Stimulated activated CD8-positive, alpha-beta memory T cell treated with anti-CD3 and anti-CD28 coated beads, Interleukin-4, amount 100 ng/mL, for 24 hours (primary cell): ENCODE results near the gene ZDHHC6.
"Not testable (repeated sequence)": the region's sequence is repeated elsewhere in the genome, so short reads cannot be mapped to it uniquely, and the experiment has no call there.

Experiments used
- DNase-seq: peaks from one replicate; pipeline ENCODE4 v3.0.0-alpha.2; 2020; ENCODE audit warnings: low read depth

The ZDHHC6 gene, protein sequence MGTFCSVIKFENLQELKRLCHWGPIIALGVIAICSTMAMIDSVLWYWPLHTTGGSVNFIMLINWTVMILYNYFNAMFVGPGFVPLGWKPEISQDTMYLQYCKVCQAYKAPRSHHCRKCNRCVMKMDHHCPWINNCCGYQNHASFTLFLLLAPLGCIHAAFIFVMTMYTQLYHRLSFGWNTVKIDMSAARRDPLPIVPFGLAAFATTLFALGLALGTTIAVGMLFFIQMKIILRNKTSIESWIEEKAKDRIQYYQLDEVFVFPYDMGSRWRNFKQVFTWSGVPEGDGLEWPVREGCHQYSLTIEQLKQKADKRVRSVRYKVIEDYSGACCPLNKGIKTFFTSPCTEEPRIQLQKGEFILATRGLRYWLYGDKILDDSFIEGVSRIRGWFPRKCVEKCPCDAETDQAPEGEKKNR

DNA sequence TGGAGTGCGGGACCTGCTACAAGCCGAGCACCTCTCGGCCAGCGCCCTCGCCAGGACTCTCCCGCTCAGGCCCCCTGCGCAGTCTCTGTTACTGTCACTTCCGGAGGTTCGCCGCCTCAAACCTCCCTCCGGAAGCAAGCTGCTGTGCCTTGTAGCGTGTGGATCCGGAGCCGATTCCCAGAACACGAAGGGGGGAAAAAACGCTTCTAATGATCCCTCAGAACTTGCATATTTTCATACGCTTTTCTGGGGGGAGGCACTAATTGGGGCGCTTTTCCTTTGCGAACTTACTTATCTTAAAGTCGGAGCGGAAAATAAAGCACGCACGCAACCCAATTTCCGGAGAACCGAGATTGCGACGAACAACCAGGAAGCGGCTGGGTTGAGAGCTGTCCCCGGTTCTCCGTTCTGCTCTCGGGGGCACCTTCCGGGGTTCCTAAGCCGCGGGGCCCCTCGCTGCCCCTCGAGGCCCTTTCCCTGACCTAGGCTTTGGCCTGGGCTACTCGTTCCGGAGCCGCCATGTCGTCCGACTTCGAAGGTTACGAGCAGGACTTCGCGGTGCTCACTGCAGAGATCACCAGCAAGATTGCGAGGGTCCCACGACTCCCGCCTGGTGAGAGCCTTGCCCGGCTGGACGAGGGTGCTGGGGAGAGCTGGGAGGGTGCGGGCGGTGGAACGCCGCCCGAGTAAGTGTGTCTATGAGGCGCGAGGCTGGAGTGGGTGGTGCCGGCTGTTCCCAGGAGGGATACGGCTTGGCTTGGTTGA lies at the start of gene ZDHHC6, which contains the start of gene VTI1A:
TSS of gene ZDHHC6 (minus strand) at position 60 of the 765 bp plus-strand sequence. CDS start 1,478 bp downstream, outside the sequence.
TSS of gene VTI1A (plus strand) at position 361 of the 765 bp plus-strand sequence. CDS start at position 520, 159 bp downstream.
- peak; percentile 78 for DNase-seq

DNA sequence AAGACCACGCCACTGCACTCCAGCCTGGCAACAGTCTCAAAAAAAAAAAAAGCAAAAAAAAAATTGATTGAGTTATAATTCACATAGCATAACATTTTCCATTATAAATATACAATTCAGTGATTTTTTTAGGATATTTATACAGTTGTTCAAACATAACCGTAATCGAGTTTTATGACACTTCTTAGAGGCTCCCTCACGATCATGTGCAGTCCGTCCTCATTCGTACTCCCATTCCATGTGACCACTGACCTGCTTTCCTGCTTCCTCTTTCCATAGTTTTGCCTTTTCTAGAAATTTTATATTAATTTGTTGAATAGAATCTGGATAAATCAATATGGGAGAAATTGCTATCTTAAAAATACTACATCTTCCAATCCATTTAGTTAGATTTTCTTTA lies 46.0 kb upstream of the ZDHHC6 start:
- DNase-seq, result no peak

DNA sequence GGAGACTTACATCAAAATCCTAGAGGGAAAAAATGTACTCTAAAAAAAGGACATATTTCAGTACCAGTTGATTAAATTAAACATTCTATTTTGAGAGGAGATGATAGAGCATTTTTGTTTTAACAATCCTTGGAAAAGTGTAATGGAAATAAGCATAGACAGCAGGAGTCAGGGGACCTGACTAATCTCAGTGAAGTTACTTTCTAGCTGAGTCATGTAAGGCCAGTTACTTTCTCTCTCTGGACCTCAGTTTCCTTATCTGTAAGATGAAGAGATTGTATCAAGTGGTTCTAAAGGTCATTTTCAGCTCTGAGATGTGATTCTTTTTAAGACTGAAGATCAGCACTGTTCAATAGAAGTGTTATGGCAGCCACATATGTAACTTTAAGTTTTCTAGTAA lies 44.4 kb upstream of the ZDHHC6 start:
- no peak for DNase-seq

DNA sequence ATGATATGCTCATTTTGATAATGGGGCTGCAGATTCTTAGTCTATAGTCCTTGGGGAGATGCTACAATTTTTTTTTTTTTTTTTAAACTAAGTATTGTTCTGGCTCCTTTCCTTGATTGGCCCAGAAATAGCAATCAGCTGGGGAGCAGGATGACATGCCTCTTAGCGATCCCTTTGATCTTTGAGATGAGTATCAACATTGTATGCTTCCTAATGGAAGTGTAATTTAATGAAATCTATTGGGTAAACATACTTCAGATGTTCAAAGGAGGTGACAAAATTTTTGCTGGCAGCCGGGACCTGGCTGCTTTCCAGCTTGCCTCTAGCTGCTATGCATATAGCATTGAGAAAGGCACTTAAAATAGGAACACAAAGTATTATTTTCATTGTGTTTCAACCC lies 43.8 kb upstream of the ZDHHC6 start:
- DNase-seq, result no peak

DNA sequence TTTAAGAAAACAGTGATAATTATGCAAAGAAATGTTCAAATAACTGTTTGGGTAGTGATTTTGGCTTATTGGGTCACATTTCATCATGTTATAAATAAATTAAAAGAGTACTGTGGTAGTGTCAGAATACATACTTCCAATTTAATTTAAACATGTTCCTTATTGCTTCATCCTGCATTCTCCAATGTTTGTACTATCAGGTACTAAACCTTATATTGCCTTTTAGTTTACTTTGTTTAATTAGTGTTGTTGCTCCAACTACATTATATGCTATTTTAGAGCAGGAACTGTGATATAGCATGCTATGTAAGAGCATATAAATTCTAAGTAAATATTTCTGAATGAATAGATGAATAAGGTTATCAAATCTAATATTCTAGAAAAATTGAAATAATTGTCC lies 41.2 kb upstream of the ZDHHC6 start:
- no peak for DNase-seq

DNA sequence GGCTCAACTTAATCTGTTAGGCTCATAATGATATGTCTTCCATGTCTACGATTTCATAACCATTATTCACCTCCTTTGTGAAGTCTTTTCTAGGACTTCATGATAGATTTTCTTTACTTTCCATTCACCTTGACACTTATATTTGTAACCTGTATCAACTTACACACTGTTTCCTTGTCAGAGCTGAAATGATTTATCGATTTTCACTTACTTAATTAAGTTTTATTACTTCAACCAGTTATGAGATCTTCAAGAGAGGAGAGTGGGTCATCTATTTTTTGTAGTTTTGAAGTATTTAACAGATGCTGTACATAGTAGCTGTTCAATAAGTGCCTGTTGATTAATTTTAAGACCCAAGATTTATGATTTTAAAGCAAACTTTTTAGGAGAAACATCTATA lies 37.7 kb upstream of the ZDHHC6 start:
- no peak for DNase-seq

DNA sequence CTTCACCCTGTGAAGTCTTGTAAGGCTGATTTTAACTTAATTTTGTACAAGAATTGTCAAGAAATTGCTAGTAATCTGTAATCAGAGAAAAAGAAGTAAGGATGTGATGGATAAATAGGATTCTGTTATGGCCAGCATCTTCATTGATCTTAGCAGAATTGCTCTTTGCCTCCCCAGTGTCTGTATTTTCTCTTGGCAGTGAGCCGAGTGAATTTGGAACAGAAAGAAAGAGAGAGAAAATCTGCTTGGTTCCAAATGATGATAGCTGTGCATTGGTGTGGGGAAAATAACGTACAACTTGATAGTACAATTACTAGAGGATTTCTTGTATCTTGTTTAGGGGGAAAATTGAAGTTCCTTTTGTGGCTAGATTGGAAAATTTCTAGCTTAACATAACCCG lies 34.9 kb upstream of the ZDHHC6 start:
- no peak for DNase-seq

DNA sequence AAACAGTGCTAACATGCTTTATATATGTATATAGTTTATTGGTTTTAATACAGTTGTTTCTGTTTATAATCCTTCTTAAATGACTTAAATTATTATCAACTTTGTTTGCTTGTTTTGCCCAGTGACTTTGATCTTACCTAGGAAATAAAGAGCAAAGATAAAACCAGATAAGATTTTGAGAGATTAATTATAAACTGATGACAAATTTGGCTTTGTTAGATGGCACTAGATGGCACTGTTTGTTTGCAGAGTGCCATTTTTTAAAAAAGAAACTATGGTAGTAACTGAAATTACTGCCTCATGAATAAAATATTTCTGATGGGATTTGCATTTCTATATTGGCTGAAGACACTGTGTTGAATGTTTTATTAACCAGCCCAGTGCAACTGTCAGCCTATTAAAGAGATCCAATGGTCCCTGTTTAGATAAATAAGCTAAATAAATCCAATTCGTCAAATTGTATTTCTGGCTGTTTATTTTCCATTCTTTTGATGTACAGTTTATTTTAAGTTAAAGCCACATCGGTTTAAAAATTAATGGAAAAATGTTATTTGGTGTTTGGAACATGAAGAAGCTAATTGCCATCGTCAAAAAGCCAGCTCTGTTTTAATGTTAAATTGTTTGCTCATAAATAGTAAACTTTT lies 29.0 kb upstream of the ZDHHC6 start:
- no peak for DNase-seq

DNA sequence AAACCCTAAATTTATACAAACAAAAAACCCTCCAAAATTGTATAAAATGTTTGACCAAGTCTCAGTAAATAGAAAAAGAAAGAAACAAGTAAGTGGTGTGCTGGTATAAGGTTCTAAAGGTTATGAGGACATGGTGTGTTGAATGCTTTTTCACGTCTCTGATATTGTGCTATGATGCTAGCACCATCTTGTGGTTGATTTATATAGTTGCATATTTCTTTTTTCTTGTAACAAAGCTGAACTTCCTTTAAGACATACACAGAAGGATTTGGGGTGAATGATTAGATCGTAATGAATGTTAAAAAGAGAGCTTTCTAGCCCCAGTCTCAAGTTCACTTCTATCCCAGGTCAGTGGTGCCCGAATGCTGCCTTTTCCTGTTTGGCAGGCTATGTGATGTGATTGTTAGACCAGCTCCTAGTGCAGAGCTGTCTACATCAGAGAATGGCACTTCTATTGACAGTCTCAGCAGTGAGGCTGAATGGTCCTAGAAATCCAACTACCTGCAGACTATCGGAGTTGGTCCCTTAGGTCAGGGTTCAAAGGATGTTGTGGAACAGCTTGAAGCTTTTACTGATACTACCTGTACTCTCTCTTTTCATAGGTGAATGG lies 25.3 kb upstream of the ZDHHC6 start:
- no peak for DNase-seq

DNA sequence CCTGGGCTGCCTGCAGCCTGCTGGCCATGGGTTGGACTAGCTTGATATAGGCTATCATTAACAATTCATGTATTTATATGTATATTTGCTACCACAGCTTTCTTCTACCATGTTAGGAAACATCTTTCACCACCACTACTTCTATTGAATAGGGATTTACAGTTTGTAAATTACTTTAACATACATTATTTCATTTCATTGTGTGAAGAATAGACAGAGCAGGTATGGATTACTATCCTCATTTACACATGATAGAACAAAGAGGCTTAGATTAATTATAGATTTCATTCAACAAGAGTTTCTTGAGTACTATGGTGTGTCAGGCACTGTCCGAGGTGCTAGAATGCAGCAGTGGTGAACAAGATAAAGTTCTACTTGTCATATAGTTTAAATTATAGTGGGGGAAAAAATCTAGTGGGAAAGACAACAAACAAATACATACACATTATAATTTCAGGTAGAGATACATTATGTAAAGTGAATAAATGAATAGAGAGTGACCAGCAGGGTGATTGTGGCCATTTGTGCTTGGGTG lies 20.9 kb upstream of the ZDHHC6 start:
- no peak for DNase-seq

DNA sequence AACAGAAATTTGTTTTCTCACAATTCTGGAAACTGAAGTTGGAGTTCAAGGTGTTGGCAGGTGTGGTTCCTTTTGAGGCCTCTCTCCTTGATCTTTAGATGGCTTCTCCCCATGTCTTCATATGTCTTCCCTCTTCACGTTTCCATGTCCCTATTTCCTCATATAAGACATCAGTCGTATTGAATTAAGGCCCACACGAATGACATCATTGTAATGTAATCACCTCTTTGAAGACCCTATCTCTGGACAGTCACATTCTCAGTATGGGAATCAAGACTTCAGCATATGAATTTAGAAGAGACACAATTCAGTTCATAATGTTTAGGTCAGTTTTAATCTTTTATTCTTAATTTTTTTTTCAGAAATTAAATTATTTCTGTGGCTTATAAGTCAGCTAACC lies 20.1 kb upstream of the ZDHHC6 start:
- no peak for DNase-seq

DNA sequence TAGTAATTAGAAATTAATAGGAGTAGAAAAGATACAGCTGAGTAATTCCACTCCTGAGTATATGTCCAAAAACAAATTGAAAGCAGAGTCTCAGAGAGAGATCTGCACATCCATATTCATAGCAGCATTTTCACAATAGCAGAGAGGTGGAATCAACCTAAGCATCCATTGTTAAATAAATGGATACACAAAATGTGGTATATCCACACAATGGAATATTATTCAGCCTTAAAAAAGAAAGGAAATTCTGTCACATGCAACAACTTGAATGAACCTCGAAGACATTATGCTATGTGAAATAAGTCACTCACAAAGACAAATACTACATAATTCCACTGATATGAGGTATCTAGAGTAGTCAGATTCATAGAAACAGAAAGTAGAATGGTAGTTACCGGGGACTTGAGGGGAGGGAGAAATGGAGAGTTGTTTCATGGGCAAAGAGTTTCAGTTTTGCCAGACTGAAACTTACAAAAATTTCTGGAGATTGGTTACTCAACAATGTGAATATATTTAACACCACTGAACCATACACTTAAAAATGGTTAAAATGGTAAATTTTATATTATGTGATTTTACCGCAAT lies 18.7 kb upstream of the ZDHHC6 start:
- DNase-seq, result no peak

DNA sequence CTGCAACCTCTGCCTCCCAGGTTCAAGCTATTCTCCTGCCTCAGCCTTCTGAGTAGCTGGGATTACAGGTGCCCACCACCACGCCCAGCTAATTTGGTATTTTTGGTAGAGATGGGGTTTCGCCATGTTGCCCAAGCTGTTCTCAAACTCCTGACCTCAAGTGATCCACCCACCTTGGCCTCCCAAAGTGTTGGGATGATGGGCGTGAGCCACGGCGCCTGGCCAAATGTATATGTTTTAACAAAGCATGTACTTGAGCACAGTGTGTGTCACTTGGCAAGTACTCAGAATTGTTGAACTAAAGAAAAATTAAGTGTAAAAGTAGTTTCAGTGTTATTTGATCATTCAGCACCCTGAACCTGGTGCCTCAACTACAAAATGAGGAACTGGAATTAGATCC lies 17.4 kb upstream of the ZDHHC6 start:
- not testable (repeated sequence) for DNase-seq

DNA sequence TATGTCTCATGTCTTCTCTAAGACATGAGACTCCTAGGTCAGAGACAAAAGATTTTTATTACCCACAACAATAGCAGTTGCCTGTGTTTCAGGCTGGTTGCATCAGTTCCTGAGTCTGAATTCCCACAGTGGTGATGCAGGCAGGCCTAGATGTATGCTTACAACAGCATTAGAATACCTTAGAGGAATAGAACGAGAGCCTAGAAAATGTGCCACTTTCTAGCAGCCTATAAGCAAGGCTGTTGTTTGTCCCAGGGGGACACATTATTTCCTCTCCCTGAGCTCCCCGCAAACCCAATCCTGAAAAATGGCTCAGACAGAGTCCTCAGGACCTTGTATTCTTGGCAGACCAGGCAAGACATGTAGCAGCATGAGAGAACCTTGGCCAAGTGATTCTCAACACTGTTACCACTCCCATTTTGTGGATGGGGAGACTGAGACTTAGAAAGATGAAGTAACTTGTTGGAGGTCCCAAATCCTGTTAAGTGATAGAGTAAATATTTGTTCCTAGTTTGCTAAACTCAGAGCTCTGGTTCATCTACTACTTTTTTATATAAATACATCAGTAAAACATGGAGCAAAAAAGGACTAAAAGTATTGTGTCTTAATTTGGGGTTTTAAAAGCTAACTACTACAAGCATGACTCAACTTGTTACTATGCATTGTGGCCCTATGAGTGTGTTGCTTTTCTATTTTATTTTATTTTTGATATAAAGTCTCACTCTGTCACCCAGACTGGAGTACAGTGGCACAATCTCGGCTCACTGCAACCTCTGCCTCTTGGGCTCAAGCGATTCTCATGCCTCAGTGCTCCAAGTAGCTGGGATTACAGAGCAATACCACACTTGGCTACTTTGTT lies 14.5 kb upstream of the ZDHHC6 start:
- no peak for DNase-seq

DNA sequence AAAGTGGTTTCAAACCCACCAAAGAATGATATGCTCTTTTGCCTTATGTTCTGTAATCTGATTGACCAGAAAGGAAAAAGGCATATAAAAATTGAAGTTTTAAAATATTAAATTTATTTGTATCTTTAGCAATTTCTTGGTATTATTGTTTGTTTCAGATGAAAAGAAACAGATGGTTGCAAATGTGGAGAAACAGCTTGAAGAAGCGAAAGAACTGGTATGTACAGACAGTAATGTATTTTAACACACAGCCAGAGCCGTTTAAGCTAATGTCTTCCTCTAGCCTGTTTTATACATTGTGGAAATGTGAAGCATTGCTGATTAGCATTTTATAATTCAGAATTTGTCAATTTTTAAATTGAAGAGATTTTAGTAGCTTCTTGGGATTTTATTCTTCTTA lies 13.7 kb upstream of the ZDHHC6 start:
- no peak for DNase-seq

DNA sequence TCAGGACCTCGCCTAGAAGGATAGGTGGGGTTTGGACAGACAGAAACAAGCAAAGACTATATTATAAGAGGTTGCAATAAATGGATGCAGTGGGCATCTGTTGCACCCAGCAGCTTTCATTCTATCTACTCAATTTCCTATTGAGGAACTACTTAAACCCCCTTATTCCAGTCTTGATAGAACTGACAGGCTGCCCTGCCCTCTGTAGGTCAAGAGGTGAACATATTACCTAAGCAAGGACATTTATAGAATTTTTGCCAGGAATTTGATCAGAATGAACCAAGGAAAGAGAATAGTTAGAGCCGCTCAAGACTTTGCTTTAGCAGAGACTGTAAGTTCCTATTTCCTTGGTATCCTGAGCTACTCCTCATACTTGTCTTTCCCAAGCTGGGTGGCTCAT lies 9.8 kb upstream of the ZDHHC6 start:
- DNase-seq, result no peak

DNA sequence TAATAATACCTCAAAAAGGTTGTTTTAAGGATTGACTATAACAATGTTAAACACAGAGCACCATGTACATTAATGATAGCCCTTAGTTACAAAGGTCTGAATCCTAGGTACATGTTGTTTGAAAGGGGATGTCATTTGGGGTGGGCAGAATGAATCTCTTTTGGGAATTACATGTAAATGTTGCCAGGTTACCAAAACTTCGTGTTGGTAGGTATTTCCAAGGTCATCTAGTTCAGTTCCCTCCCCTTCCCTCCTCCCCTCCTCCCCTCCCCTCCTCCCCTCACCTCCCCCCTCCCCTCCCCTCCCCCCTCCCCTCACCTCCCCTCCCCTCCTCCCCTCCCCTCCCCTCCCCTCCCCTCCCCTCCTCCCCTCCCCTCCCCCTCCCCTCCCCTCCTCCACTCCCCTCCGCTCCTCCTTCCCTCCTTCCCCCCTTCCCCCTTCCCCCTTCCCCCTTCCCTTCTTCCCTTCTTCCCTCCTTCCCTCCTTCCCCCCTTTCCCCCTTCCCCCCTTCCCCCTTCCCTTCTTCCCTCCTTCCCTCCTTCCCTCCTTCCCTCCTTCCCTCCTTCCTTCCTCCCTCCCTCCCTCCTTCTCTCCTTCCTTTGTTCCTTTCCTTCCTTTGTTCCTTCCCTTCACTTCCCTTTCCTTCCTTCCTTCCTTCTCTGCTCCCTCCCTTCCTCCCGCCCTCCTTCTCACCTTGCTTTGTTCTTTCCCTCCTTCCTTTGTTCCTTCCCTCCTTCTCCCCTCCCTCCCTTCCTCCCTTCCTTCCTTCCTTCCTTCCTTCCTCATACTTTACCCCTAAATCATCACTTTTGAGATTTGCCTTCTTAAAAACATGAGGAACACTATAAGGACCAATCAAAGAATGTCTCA lies 8.4 kb upstream of the ZDHHC6 start:
- no peak for DNase-seq

DNA sequence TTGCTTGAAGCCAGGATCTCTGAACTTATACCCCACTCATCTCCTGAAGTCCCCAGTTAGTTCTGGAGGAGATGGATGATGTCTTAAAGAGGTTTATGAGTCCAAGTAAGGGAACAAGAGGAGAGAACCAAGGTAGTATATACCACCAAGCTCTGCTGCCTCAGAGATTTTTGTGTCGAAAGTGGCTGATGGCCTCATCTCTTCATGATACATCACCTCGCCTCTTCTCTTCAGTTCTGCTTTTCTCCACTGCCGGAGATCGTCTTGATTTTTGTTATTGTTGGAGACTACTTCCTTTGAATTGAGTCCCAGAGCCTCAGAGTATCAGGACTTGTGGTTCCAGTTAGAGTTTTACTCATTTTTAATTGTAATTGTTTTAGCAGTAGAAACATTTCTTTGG lies 2.2 kb upstream of the ZDHHC6 start:
- no peak for DNase-seq

DNA sequence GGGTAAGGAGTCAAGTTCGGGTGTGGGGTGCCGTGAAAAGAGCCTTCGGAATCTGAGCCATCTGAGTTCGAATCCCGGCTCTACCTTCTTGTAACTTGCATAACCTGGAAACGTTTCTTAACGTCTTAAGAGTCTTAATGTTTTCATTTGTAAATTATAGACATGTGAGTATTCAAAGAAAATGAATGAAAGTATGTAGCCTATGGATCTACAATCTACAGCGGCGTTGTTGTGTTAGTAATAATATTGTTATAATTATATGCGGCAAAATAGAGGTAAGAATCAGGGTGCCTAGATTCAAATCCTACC lies 860 bp upstream of the ZDHHC6 start:
- no peak for DNase-seq
